Upper lobe of left lung (tissue), 6 donors: ENCODE results near the gene CRK. TPM values are rescaled to one million over a fixed set of nuclear protein-coding genes. Genes with fewer than 3 reads are reported as not detected.
"Not testable (repeated sequence)": the region's sequence is repeated elsewhere in the genome, so short reads cannot be mapped to it uniquely, and the experiment has no call there.

Source experiments
- ATAC-seq, 2 donors: fragments of 200-7000 bp; cut with Tn5 transposase; one replicate each; pipeline ENCODE4 v1.9.1; 2022; ENCODE audit warnings: mild to moderate bottlenecking in 2 of 2, moderate library complexity in 2 of 2; ENCODE audit not compliant: low FRiP score in 2 of 2
- DNase-seq, 2 donors: peaks; one replicate each; pipeline ENCODE4 v3.0.0-alpha.2; 2019 to 2020
- H3K27ac ChIP-seq, 4 donors: fragments of 200-600 bp; sonication (generic); one replicate each; pipeline ENCODE4 v1.5.1; 2016 to 2019
- H3K27me3 ChIP-seq, 4 donors: fragments of 200-600 bp; sonication (generic); one replicate each; pipeline ENCODE4 v1.5.1; 2017 to 2019
- H3K36me3 ChIP-seq, 4 donors: fragments of 200-600 bp; sonication (generic); one replicate each; pipeline ENCODE4 v1.5.1; 2016 to 2019
- H3K4me1 ChIP-seq, 4 donors: fragments of 200-600 bp; sonication (generic); one replicate each; pipeline ENCODE4 v1.5.1; 2018 to 2019
- H3K4me3 ChIP-seq, 4 donors: fragments of 200-600 bp; sonication (generic); one replicate each; pipeline ENCODE4 v1.5.1; 2017 to 2019; ENCODE audit warnings: mild to moderate bottlenecking in 2 of 4, moderate library complexity in 1 of 4
- H3K9me3 ChIP-seq, 4 donors: fragments of 200-600 bp; sonication (generic); one replicate each; pipeline ENCODE4 v1.5.1; 2018 to 2019
- EP300 ChIP-seq, 4 donors: sonication (generic); formaldehyde crosslinking; IDR thresholded peaks; one replicate each; pipeline ENCODE4 v1.5.1; 2017; ENCODE audit warnings: antibody characterized with exemption in 4 of 4, control low read depth in 2 of 4
- POLR2A ChIP-seq, 4 donors: fragments of 450-650 bp; IDR thresholded peaks; one replicate each; pipeline ENCODE4 v1.5.1; 2016 to 2017; ENCODE audit warnings: antibody characterized with exemption in 4 of 4, mild to moderate bottlenecking in 2 of 4
- POLR2AphosphoS5 ChIP-seq, 2 donors: sonication (generic); formaldehyde crosslinking; IDR thresholded peaks; one replicate each; pipeline ENCODE4 v1.5.1; 2017; ENCODE audit warnings: antibody characterized with exemption in 2 of 2
- WGBS, 2 donors: methylation state at CpG; one replicate each; pipeline ENCODE4 v1.1.5; 2017 to 2018; 5-methylcytosine and 5-hydroxymethylcytosine counted together
- total RNA-seq, 6 donors: library from RNA; depleted of rRNA in 4 of 6; stranded (reverse); fragments of >200 nt in 4 of 6; gene quantifications; one replicate each; pipeline versions ENCODE4 v1.1.0 to v1.2.1, GENCODE V29; 2016 to 2021
- TF ChIP-seq, protein P1 (sequence below), 6 experiments: fragments of 450-650 bp in 4 of 6; fragments of 200-600 bp in 2 of 6; sonication (generic) in 2 of 6; IDR thresholded peaks; one replicate each; pipeline ENCODE4 v1.5.1; 2016 to 2019; ENCODE audit warnings: antibody characterized with exemption in 6 of 6
- donor health status: DM: no; HTN: no; CAD: no; lungs with moderate emphysema.
- donor health status: DM: no; HTN: yes; CAD: no; lungs with severe emphysema.

CRK gene
- total RNA-seq, 6 donors from 2014 or later: 37.7 to 121 (median 65.8) TPM

DNA sequence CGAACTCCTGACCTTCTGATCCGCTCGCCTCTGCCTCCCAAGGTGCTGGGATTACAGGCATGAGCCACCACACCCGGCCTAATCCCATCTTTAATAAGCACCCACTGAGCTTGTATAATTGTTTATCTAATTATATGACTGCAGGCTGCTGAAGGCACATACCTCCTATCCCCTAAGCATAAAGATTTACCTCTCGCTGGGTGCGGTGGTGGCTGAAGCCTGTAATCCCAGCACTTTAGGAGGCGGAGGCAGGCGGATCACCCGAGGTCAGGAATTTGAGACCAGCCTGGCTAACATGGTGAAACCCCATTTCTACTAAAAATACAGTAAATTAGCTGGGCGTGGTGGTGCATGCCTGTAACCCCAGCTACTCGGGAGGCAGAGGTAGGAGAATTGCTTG is 35.9 kb downstream of the CRK start:
- no peak for TF ChIP-seq EP300 (IDR thresholded peaks at IDR 0.05)
- TF ChIP-seq, protein P1, sequence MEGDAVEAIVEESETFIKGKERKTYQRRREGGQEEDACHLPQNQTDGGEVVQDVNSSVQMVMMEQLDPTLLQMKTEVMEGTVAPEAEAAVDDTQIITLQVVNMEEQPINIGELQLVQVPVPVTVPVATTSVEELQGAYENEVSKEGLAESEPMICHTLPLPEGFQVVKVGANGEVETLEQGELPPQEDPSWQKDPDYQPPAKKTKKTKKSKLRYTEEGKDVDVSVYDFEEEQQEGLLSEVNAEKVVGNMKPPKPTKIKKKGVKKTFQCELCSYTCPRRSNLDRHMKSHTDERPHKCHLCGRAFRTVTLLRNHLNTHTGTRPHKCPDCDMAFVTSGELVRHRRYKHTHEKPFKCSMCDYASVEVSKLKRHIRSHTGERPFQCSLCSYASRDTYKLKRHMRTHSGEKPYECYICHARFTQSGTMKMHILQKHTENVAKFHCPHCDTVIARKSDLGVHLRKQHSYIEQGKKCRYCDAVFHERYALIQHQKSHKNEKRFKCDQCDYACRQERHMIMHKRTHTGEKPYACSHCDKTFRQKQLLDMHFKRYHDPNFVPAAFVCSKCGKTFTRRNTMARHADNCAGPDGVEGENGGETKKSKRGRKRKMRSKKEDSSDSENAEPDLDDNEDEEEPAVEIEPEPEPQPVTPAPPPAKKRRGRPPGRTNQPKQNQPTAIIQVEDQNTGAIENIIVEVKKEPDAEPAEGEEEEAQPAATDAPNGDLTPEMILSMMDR (IDR thresholded peaks at IDR 0.05): no peak
- no peak for TF ChIP-seq POLR2AphosphoS5 (IDR thresholded peaks at IDR 0.05)
- no peak for TF ChIP-seq POLR2A (IDR thresholded peaks at IDR 0.05)
- H3K4me1 ChIP-seq: peaks cover 0 to 21% (median 9%) of the 10 kb centered on the region in 4 donors

DNA sequence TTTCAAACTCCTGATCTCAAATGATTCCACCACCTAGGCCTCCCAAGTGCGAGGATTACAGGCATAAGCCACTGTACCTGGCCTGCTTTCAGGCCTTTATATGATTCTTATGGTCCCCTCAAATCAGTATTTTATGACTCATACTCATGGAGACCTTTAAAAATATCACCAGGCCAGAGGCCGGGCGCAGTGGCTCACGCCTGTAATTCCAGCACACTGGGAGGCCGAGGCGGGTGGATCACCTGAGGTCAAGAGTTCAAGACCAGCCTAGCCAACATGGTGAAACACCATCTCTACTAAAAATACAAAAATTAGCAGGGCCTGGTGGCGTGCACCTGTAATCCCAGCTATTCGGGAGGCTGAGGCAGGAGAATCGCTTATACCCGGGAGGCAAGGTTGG is 37.6 kb downstream of the CRK start:
- DNase-seq, H3K4me3 ChIP-seq, H3K27me3 ChIP-seq, H3K27ac ChIP-seq, ATAC-seq, H3K9me3 ChIP-seq: not testable (repeated sequence)
- Histone ChIP-seq H3K4me1 (peaks cover 0 to 18% (median 4%) of the 10 kb centered on the region in 4 donors), H3K36me3 (peaks cover 4 to 53% (median 26%) of the 10 kb centered on the region in 4 donors)
- 93 to 94% methylated on average over 10 of the region's 10 CpGs for WGBS, 2 donors

More for the DNA sequence above, 35.9 kb downstream of the CRK start:
- Histone ChIP-seq H3K36me3 (peaks cover 4 to 61% (median 33%) of the 10 kb centered on the region in 4 donors), H3K9me3 (no peaks in the 10 kb centered on the region), H3K27me3 (no peaks in the 10 kb centered on the region), H3K27ac (no peak overlapping the region), H3K4me3 (no peak overlapping the region)
- WGBS, 2 donors: 95 to 96% methylated on average over 11 of the region's 11 CpGs
- DNase-seq: no peak
- ATAC-seq: no peak

DNA sequence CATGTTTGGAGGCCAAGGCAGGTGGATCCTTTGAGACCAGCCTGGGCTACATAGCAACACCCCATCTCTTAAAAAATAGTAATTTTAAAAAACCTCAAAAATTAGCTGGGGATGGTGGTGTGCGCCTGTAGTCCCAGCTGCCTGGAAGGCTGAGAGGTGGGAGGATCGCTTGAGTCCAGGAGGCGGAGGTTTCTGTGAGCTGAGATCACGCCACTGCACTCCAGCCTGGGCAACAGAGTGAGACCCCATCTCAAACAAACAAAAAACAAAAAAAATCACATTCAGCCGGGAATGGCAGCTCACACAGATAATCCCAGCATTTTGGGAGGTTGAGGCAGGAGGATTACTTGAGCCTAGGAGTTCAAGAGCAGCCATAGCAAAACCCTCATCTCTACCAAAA is 39.6 kb downstream of the CRK start:
- H3K27me3 ChIP-seq: no peaks in the 10 kb centered on the region
- ATAC-seq (no peak), DNase-seq (no peak)
- H3K4me3 ChIP-seq: no peak overlapping the region
- H3K9me3 ChIP-seq: no peaks in the 10 kb centered on the region
- H3K27ac ChIP-seq: no peak overlapping the region
- peaks cover 4 to 16% (median 7%) of the 10 kb centered on the region in 4 donors for H3K4me1 ChIP-seq
- peaks cover 2 to 36% (median 13%) of the 10 kb centered on the region in 4 donors for H3K36me3 ChIP-seq
- TF ChIP-seq POLR2AphosphoS5 (IDR thresholded peaks at IDR 0.05) (no peak), EP300 (IDR thresholded peaks at IDR 0.05) (no peak), POLR2A (IDR thresholded peaks at IDR 0.05) (no peak)
- TF ChIP-seq, protein P1 (IDR thresholded peaks at IDR 0.05): no peak
- WGBS, 2 donors: 96 to 97% methylated on average over 5 of the region's 5 CpGs

DNA sequence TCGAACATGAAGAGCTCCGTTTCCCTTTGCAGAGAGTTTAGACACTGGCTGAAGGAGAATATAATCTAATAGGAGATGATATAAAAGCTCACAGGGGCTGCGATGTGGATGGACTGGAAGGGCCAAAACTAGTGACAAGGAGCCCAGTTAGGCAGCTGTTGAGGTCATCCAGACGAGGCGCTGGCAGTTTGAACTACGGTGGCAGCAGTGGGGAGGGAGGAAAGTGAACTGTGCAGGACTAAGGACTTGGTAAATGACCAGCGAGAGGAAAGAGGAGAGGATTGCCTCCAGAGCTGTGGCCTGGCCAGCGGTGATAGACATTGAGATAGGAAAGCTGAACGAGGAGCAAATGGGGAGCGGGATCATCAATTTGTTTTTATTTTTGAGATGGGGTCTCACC is 41.4 kb downstream of the CRK start:
- no peak for TF ChIP-seq POLR2A (IDR thresholded peaks at IDR 0.05)
- TF ChIP-seq, protein P1 (IDR thresholded peaks at IDR 0.05): no peak
- no peak for TF ChIP-seq POLR2AphosphoS5 (IDR thresholded peaks at IDR 0.05)
- TF ChIP-seq EP300 (IDR thresholded peaks at IDR 0.05): no peak
- no peaks in the 10 kb centered on the region for H3K27me3 ChIP-seq
- no peak for DNase-seq
- no peaks in the 10 kb centered on the region for H3K9me3 ChIP-seq
- no peak for ATAC-seq
- H3K27ac ChIP-seq: no peak overlapping the region
- H3K4me1 ChIP-seq: peaks cover 4 to 16% (median 7%) of the 10 kb centered on the region in 4 donors
- WGBS, 2 donors: 86 to 90% methylated on average over 10 of the region's 10 CpGs
- H3K36me3 ChIP-seq: peaks cover 0 to 20% (median 2%) of the 10 kb centered on the region in 4 donors
- H3K4me3 ChIP-seq: no peak overlapping the region

DNA sequence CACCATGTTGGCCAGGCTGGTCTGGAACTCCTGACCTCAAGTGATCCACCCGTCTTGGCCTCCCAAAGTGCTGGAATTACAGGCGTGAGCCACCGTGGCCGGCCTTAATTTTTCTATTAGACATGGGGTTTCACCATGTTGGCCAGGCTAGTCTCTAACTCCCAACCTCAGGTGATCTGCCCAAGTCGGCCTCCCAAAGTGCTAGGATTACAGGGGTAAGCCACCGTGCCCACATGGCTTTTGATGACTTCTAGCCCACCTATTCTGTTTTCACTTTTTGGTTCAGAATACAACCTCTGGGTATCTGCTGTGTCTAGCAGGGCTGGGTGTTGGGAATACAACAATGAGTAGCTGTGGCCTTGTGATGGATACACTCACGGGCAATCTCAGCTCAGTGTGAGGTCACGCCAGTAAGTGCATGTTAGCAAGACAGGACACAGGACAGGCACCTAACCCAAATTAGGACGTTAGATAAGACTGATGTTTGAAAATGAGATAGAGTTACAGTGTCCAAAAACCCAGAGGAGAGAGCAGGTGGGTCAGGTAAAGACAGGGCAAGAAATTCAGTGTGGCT is 41.9 kb downstream of the CRK start:
- WGBS, 2 donors: 79 to 91% methylated on average over 5 to 9 of the region's 9 CpGs
- Histone ChIP-seq H3K4me1 (peaks cover 4 to 16% (median 7%) of the 10 kb centered on the region in 4 donors), H3K27ac (no peak overlapping the region), H3K36me3 (peaks cover 0 to 18% (median 0%) of the 10 kb centered on the region in 4 donors), H3K9me3 (no peaks in the 10 kb centered on the region), H3K4me3 (no peak overlapping the region), H3K27me3 (no peaks in the 10 kb centered on the region)
- DNase-seq (no peak), ATAC-seq (no peak)
- TF ChIP-seq, protein P1 (IDR thresholded peaks at IDR 0.05): no peak
